Trophoblast cell (in vitro differentiated cells and primary cell): Measurements from ENCODE around the gene TRABD2B.

ENCODE experiments used
- DNase-seq, 2 donors: peaks; one replicate each; pipeline ENCODE4 v3.0.0-alpha.2; 2016
- H2AFZ ChIP-seq: 2 replicates; pipeline ENCODE4 v1.6.1; 2013; ENCODE audit warnings: low read length, moderate library complexity, mild to moderate bottlenecking; ENCODE audit not compliant: insufficient read depth, poor library complexity
- H2AK5ac ChIP-seq: 2 replicates; pipeline ENCODE4 v1.6.1; 2013; ENCODE audit warnings: mild to moderate bottlenecking, low read length
- H2BK120ac ChIP-seq: 2 replicates; pipeline ENCODE4 v1.6.1; 2013; ENCODE audit warnings: low read length, mild to moderate bottlenecking, moderate library complexity; ENCODE audit not compliant: insufficient read depth, poor library complexity
- H2BK12ac ChIP-seq: 2 replicates; pipeline ENCODE4 v1.6.1; 2013; ENCODE audit warnings: mild to moderate bottlenecking, low read length, moderate library complexity
- H2BK5ac ChIP-seq: 2 replicates; pipeline ENCODE4 v1.6.1; 2013; ENCODE audit warnings: low read length, low read depth, moderate library complexity, mild to moderate bottlenecking; ENCODE audit not compliant: poor library complexity
- H3K14ac ChIP-seq: 2 replicates; pipeline ENCODE4 v1.6.1; 2013; ENCODE audit warnings: mild to moderate bottlenecking, low read length
- H3K18ac ChIP-seq: 2 replicates; pipeline ENCODE4 v1.6.1; 2013; ENCODE audit warnings: mild to moderate bottlenecking, low read length
- H3K23ac ChIP-seq: 2 replicates; pipeline ENCODE4 v1.6.1; 2013; ENCODE audit warnings: low read length
- H3K27ac ChIP-seq: 2 replicates; pipeline ENCODE4 v1.5.1; 2013; ENCODE audit warnings: low read depth, mild to moderate bottlenecking, inconsistent platforms, low read length, moderate library complexity
- H3K27me3 ChIP-seq: 2 replicates; pipeline ENCODE4 v1.6.1; 2013; ENCODE audit warnings: inconsistent platforms, mild to moderate bottlenecking, low read length, moderate library complexity; ENCODE audit not compliant: insufficient read depth
- H3K36me3 ChIP-seq, 2 experiments: 1 replicate in 1 of 2; 2 replicates in 1 of 2; pipeline ENCODE4 v1.6.1; 2013; ENCODE audit warnings: low read length in 2 of 2, mild to moderate bottlenecking in 2 of 2, moderate library complexity in 1 of 2; ENCODE audit not compliant: insufficient read depth in 2 of 2, control insufficient read depth in 1 of 2
- H3K4ac ChIP-seq: 2 replicates; pipeline ENCODE4 v1.6.1; 2013; ENCODE audit warnings: low read depth, mild to moderate bottlenecking, low read length, moderate library complexity
- H3K4me1 ChIP-seq, 2 experiments: 1 replicate in 1 of 2; 2 replicates in 1 of 2; pipeline ENCODE4 v1.6.1; 2013; ENCODE audit warnings: low read length in 2 of 2, mild to moderate bottlenecking in 2 of 2, moderate library complexity in 1 of 2; ENCODE audit not compliant: insufficient read depth in 2 of 2, control insufficient read depth in 1 of 2
- H3K4me2 ChIP-seq: 2 replicates; pipeline ENCODE4 v1.6.1; 2013; ENCODE audit warnings: inconsistent platforms, mild to moderate bottlenecking, low read length, moderate library complexity
- H3K4me3 ChIP-seq: 2 replicates; pipeline ENCODE4 v1.5.1; 2013; ENCODE audit warnings: mild to moderate bottlenecking, low read depth, low read length, inconsistent platforms
- H3K79me1 ChIP-seq: one replicate; pipeline ENCODE4 v1.6.1; 2013; ENCODE audit warnings: low read length
- H3K79me2 ChIP-seq: 2 replicates; pipeline ENCODE4 v1.6.1; 2013; ENCODE audit warnings: low read length, mild to moderate bottlenecking; ENCODE audit not compliant: control insufficient read depth, insufficient read depth, poor library complexity
- H3K9ac ChIP-seq: 2 replicates; pipeline ENCODE4 v1.6.1; 2013; ENCODE audit warnings: mild to moderate bottlenecking, low read length
- H3K9me3 ChIP-seq: 2 replicates; pipeline ENCODE4 v1.6.1; 2013; ENCODE audit warnings: low read depth, mild to moderate bottlenecking, control low read depth, inconsistent platforms, low read length; ENCODE audit not compliant: insufficient read depth
- H4K12ac ChIP-seq: 2 replicates; pipeline ENCODE4 v1.6.1; 2013; ENCODE audit warnings: low read depth, mild to moderate bottlenecking, low read length, moderate library complexity
- H4K8ac ChIP-seq: 2 replicates; pipeline ENCODE4 v1.6.1; 2013; ENCODE audit warnings: low read depth, mild to moderate bottlenecking, low read length, moderate library complexity
- H4K91ac ChIP-seq: one replicate; pipeline ENCODE4 v1.6.1; 2013; ENCODE audit warnings: low read depth, mild to moderate bottlenecking, low read length, moderate library complexity
- WGBS: extraction: QIAGEN DNeasy Blood & Tissue Kit; methylation state at CpG from one replicate; pipeline ENCODE4 v1.1.7; 2013; ENCODE audit warnings: missing lambda C conversion rate; ENCODE audit not compliant: insufficient read length, insufficient coverage; ENCODE audit errors: extremely low coverage; 5-methylcytosine and 5-hydroxymethylcytosine counted together

The TRABD2B gene

GRCh38 chr1:48025076-48025475 lies 27.9 kb upstream of the TRABD2B start:
- Histone ChIP-seq H3K18ac (no peak overlapping the region), H3K36me3 (no peaks in the 10 kb centered on the region), H3K23ac (no peak overlapping the region), H3K4me2 (no peak overlapping the region), H3K14ac (no peak overlapping the region), H3K4me1 (no peaks in the 10 kb centered on the region), H3K4ac (no peak overlapping the region), H2BK120ac (no peak overlapping the region), H3K9ac (no peak overlapping the region), H3K9me3 (peaks cover 2% of the 10 kb centered on the region), H2AFZ (no peak overlapping the region), H4K8ac (no peak overlapping the region), H2AK5ac (no peak overlapping the region), H2BK5ac (no peak overlapping the region), H2BK12ac (no peak overlapping the region), H3K79me1 (no peaks in the 10 kb centered on the region), H4K12ac (no peak overlapping the region), H3K27ac (no peak overlapping the region), H3K79me2 (no peaks in the 10 kb centered on the region), H3K27me3 (no peaks in the 10 kb centered on the region), H4K91ac (no peak overlapping the region), H3K4me3 (no peak overlapping the region)
- DNase-seq = no peak

DNA sequence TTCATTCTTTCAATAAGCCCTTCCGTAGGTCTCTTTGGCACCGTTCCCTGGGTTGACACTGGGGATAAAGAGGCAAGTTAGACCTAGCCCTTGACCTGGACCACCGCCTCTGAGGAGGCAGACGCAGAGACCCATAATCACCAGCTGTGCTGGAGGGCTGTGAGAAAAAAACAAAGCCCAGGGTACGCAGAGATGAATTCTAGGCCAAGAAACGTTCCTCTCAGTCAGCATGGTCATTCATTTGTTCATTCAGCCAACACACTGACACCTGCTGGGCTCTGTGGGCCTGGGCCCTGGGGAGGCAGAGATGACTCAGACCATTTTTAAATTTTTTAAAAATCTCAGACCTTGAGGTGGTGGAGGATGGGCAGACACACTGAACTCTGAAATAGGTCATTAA lies 26.3 kb upstream of the TRABD2B start:
- DNase-seq = no peak
- no peak overlapping the region for H3K4me2 ChIP-seq
- no peak overlapping the region for H2BK5ac ChIP-seq
- H3K4me3 ChIP-seq = no peak overlapping the region
- H4K8ac ChIP-seq = no peak overlapping the region
- no peaks in the 10 kb centered on the region for H3K36me3 ChIP-seq
- no peak overlapping the region for H2AFZ ChIP-seq
- H3K18ac ChIP-seq = no peak overlapping the region
- no peaks in the 10 kb centered on the region for H3K79me2 ChIP-seq
- no peak overlapping the region for H3K9ac ChIP-seq
- H2BK12ac ChIP-seq = no peak overlapping the region
- H4K12ac ChIP-seq = no peak overlapping the region
- no peak overlapping the region for H3K23ac ChIP-seq
- H3K4ac ChIP-seq = no peak overlapping the region
- H2BK120ac ChIP-seq = no peak overlapping the region
- peaks cover 2% of the 10 kb centered on the region for H3K9me3 ChIP-seq
- no CpG with 5 or more reads among the region's 6 CpGs for WGBS
- no peak overlapping the region for H2AK5ac ChIP-seq
- H3K27ac ChIP-seq = no peak overlapping the region
- H3K27me3 ChIP-seq = no peaks in the 10 kb centered on the region
- no peaks in the 10 kb centered on the region for H3K4me1 ChIP-seq
- H4K91ac ChIP-seq = no peak overlapping the region
- H3K79me1 ChIP-seq = no peaks in the 10 kb centered on the region
- H3K14ac ChIP-seq = no peak overlapping the region

DNA sequence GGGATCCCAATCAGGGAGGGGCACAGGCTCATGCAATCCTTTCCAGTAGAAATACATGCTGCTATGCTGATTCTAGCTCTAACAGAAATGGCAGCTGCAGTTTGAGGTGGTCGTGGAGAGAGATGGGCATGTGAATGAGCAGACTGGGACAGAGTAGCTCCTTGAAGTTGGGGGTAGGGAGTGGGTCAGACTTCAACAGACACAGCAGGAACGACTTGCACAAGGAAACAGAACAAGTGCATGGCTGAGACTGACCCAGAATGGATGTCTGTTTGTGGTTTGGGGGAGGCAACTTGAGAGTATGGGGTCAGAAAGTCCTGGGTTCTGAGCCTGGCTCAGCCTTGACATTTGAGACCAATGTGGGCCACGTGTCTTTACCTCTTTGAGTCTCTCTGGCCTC lies 25.1 kb upstream of the TRABD2B start:
- H3K27ac ChIP-seq = no peak overlapping the region
- H3K79me2 ChIP-seq = no peaks in the 10 kb centered on the region
- no peaks in the 10 kb centered on the region for H3K79me1 ChIP-seq
- no peak overlapping the region for H3K18ac ChIP-seq
- no peaks in the 10 kb centered on the region for H3K27me3 ChIP-seq
- H2BK5ac ChIP-seq = no peak overlapping the region
- H4K91ac ChIP-seq = no peak overlapping the region
- no peak overlapping the region for H3K4ac ChIP-seq
- H4K8ac ChIP-seq = no peak overlapping the region
- H3K36me3 ChIP-seq = no peaks in the 10 kb centered on the region
- H4K12ac ChIP-seq = no peak overlapping the region
- peaks cover 2% of the 10 kb centered on the region for H3K9me3 ChIP-seq
- H2AFZ ChIP-seq = no peak overlapping the region
- no CpG with 5 or more reads among the region's 3 CpGs for WGBS
- no peak overlapping the region for H2AK5ac ChIP-seq
- no peak overlapping the region for H3K9ac ChIP-seq
- H2BK12ac ChIP-seq = no peak overlapping the region
- no peak overlapping the region for H3K23ac ChIP-seq
- no peak overlapping the region for H3K14ac ChIP-seq
- H3K4me3 ChIP-seq = no peak overlapping the region
- H3K4me2 ChIP-seq = no peak overlapping the region
- H2BK120ac ChIP-seq = no peak overlapping the region
- no peaks in the 10 kb centered on the region for H3K4me1 ChIP-seq
- DNase-seq = no peak

GRCh38 chr1:48021792-48022191 lies 24.6 kb upstream of the TRABD2B start:
- DNase-seq = no peak
- Histone ChIP-seq H3K36me3 (no peaks in the 10 kb centered on the region), H3K18ac (no peak overlapping the region), H3K4me2 (no peak overlapping the region), H3K4me3 (no peak overlapping the region), H3K9me3 (peaks cover 2% of the 10 kb centered on the region), H3K27ac (no peak overlapping the region), H4K8ac (no peak overlapping the region), H4K12ac (no peak overlapping the region), H4K91ac (no peak overlapping the region), H3K79me2 (no peaks in the 10 kb centered on the region), H3K14ac (no peak overlapping the region), H2BK120ac (no peak overlapping the region), H3K79me1 (no peaks in the 10 kb centered on the region), H3K23ac (no peak overlapping the region), H3K9ac (no peak overlapping the region), H3K4ac (no peak overlapping the region), H2AK5ac (no peak overlapping the region), H2BK12ac (no peak overlapping the region), H2AFZ (no peak overlapping the region), H2BK5ac (no peak overlapping the region), H3K4me1 (no peaks in the 10 kb centered on the region), H3K27me3 (no peaks in the 10 kb centered on the region)
- no CpG with 5 or more reads among the region's 2 CpGs for WGBS
